Activated CD8-positive, alpha-beta memory T cell treated with anti-CD3 and anti-CD28 coated beads for 4 hours (primary cell): ENCODE measurements around the gene GADL1.

Experiments used
- DNase-seq, 2 donors: peaks; one replicate each; pipeline ENCODE4 v3.0.0-alpha.2; 2020; ENCODE audit warnings: low read depth in 2 of 2

The GADL1 gene

DNA sequence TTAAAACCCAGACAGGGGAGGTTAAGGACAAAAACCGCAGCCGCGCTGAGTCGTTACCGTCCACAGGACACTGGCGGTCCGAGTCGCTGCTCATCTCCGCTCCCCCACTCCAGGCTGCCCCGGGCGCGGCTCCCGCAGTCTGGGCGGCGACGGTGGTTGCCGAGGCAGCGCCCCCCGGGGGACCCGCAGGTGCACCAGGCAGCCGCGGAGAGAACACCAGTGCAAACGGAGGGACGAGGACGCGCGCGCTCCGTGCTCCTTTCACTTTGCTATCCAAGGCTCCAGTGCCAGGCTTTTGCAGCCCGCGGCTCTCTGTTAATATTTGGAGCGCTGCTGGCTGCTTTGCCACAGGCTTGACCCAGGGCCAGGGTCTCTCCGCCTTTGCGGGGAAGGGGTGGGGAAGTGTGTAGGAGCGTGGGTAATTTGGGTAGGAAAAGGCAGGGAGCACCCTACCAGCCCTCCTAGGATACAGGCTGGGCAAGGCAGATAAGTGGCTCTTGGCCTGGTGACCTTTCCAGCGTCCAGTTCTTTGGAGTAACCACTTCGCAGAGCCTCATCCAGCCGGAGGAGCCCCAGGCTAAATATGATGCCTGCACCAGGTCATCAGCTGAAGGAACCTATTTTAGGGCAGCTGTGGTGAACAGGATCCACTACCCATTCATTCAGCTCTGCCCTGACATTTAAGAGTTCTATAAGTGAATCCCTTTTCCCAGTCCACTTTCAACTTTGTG is at the start of gene GADL1:
TSS of gene GADL1 (minus strand) at position 141 of the 731 bp plus-strand sequence. CDS start at position 94, 47 bp downstream.
- DNase-seq = no peak

DNA sequence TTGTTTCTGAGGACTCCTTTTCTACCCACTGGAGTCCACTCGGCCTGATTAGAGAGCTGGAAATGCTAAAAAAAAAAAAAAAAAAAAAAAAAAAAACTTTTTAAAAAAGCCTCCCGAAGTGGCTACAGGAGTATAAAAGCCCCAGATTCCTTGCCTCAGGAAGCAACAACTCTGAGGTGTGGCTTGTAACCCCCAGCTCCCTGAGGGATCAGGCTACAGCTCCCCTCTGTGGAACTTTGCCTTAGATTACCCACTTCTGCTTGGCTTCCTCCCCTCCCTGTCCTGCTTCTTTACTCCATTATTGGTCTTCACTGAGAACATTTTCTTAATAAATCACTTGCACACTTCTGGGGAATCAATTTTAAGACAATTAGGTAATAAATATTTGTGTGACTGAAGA is 49.7 kb upstream of the GADL1 start:
- DNase-seq = no peak

- no peak for DNase-seq
These were observed 48.7 kb upstream of the GADL1 start for GRCh38 chr3:30943206-30943605.

DNA sequence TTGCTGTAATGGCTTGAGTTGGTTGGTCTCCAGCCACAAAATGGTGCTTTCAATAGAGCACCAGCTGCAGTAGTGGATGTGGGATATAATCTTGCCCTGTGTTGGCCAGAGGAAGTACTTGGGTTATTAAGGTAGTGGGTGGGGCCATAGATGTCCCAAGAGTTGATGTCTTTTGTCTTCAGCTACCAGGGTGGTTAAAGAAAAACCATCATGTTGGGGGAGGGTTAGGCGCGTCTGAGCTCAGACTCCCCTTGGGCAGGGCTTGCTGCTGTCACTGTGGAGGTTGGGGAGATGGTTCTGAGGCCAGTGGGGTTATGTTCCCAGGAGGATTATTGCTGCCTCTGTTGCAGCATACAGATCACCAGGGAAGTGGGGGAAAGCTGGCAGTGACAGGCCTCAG is 46.9 kb upstream of the GADL1 start:
- DNase-seq = no peak

GRCh38 chr3:30940740-30941139 is 46.3 kb upstream of the GADL1 start:
- DNase-seq = no peak

- no peak for DNase-seq
These were observed 39.7 kb upstream of the GADL1 start for GRCh38 chr3:30934208-30934550.

GRCh38 chr3:30933478-30934207 is 39.2 kb upstream of the GADL1 start:
- no peak for DNase-seq

- no peak for DNase-seq
These were observed 38.1 kb upstream of the GADL1 start for GRCh38 chr3:30932513-30933098.

DNA sequence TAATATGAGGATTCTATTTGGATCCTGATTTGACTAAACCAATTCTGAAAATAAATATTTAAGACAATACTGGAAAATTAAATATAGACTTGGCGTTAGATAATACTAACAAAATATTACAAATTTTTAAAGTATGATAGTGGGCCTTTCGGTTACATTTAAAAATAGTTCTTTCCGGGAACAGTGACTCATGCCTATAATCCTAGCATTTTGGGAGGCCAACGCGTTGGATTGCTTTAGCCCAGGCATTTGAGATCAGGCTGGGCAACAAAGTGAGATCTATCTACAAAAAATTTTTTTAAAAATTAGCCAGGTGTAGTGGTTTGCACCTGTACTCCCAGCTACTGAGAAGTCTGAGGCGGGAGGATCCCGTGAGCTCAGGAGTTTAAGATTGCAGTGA is 30.3 kb upstream of the GADL1 start:
- no peak for DNase-seq

- DNase-seq = no peak
These were observed 25.1 kb upstream of the GADL1 start for GRCh38 chr3:30919564-30919963.

DNA sequence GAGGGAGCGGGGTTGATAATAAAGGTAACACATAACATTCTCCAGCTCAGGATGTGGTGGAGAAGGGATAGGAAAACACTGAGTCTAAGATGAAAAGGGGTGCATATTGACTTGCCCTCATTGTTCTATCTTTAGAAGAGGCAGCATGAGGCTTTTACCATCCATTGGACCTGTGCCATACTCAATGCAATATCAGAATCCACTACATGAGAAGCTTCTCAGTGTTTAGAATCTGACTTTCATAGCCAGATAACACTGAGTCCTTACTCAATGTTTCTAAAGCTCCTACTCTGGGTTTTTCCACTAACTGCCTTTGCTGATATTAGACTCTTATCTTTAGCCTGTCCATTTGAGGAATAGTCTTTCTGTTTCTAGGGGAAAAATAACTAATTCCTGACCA is 24.3 kb upstream of the GADL1 start:
- DNase-seq = no peak

DNA sequence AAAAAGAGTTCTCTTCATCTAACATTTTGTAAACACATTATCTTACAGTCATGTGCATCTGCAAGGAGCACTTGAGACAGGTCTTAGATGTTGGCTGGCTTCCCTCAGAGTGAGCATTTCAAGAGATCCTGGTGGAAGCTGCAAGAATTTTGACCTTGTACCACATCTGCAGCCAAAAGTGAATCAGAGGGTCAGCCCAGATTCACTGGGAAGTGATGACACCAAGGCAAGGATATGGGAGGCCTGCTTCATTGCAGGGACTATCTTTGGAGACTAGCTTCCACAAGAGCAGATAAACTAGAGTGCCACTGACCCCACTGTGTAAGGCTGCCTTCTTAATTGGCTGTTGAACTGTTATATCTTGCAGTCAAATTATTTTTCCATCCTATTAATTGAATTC is 21.3 kb upstream of the GADL1 start:
- DNase-seq = no peak

- DNase-seq = no peak
These were observed 20.2 kb upstream of the GADL1 start for GRCh38 chr3:30914696-30915095.

DNA sequence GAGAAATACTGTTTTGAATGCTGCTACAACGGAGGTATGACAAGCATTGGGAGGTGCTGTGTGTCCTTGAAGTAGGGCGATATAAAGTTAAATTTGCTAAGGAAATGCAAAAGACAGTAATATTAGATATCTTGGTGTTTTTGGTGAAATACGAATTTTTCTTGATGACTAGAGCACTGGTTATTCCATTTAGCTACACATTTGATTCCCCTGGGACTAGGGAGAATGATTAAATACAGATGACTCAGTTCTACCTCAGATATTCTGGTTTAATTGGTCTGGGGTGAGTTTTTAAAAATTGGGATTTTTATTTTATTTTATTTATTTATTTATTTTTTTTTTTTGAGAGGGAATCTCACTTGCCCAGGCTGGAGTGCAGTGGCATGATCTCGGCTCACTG is 18.7 kb upstream of the GADL1 start:
- DNase-seq = no peak

DNA sequence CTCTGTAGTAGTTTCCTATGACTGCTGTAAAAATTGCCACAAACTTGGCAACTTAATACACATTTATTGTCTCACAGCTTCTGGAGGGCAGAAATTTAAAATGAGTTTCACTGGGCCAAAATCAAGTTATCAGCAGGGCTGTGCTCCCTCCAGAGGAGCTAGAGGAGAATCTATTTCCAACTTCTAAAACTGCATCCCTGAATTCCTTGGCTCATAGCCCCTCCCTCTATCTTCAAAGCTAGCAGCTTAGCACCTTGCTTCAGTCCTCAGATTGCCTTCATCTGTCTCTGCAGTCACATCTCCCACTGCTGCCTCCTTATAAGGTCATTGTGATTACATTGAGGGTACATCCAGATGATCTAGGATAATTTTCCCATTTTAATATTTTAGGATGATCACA is 17.8 kb upstream of the GADL1 start:
- no peak for DNase-seq

DNA sequence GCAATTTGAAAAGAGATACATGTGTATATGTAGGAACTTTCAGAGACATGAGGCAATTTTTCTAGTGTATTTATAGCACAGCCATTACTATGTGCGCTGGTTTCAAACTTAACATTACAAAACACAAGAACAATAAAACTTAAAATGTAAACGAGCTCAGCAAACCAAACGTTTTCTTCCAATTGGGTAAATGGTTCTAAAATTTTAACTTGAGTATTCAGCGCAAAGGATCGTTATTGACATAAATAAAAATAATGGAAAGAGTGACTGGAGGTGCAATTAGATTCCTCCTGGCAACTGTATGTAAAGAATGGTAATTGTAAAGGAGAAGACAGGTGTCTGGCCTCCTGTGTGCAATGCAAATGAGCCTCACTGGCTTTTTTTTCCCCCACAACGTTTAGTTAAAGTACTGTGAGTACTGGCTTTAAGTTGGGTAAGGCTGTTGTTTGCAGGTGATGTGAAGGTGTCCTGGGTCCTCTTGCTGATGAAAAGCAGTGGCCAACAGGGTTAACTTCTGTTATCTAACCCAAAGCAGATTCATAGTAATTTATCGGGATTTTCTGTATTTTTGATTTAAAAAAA is 14.1 kb upstream of the GADL1 start:
- DNase-seq = no peak

- DNase-seq = no peak
These were observed 10.5 kb upstream of the GADL1 start for GRCh38 chr3:30904996-30905395.

GRCh38 chr3:30895329-30895728 is 868 bp upstream of the GADL1 start:
- DNase-seq = no peak

DNA sequence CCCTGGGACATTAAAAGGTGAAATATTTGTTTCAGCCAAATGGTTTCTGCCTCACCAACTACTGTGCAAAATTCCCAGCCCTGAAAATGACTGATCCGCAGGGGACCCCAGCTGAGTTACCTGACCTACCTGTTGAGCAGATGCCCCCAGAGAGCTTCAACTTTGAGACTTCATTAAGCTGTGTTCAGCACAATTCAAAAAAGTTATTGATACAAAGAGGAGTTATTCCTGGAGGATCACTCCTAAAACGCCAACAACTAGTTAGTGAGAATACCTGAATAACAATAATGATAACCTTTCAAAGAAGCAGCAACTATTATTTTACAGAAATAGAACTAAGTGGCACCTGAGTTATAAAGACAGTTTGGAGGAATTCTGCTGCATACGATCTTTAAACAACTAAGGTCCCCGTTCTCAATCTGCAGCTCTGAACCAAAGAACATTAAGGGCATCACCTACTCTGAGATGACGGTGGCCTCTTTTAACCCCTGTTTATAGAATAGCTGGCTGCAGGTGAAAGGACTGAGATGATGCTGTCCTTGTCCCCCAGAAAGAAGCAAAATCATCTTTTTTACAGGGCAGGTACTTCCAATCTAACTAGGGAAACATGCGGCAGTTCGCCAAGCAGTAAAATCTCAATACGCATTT is 659 bp downstream of the GADL1 start:
- no peak for DNase-seq

- no peak for DNase-seq
These were observed 3.6 kb downstream of the GADL1 start for GRCh38 chr3:30890907-30891306.

DNA sequence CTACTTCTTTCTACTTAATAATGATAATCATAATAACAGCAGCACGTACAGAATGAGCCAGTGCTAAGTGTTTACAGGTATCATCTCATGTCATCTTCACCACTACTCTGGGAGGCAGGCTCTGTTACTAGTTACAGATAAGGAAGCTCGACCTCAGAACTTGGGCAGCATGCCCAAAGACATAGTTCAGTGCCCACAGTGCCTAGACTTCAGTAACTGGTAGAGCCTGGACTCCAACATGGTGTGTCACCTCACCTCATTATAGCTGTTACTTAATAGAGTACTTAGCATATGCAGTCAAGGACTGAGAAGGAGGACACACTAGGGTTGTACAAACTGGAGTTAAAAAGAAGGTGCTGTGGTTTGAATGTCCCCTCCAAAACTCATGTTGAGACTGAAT is 7.6 kb downstream of the GADL1 start:
- no peak for DNase-seq

DNA sequence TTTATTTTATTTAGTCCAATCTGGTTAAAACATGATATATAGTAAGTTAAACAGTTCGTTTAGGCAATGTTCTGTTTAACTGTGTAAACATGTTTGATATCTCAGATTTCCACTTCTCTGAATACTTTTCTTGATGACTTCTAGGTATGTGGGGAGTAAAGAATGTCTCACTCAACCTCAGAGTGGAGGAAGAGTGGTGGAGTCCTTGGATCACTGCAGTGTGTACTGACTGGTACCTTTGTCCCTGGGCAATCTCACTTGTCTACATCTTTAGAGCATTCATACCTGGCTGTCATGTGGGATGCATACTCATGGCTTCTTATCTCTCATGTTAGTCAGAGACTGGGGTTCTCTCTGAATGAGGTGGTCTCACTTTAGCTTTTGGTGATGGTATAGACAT is 15.6 kb downstream of the GADL1 start:
- DNase-seq = no peak
